ENCODE results near the gene ASS1.

GRCh38 chr9:130451509-130452388 lies 7.0 kb downstream of the ASS1 start:
- TF ChIP-seq CTCF (IDR thresholded peaks at IDR 0.05; ENCODE audit: borderline replicate concordance, extremely low read depth, low read length, poor library complexity, severe bottlenecking) (peak; percentile 65), EZH2 (IDR thresholded peaks at IDR 0.05; ENCODE audit: borderline replicate concordance, low read depth, low read length, severe bottlenecking) (no peak)
